ENCODE data around the gene MCC. TPM values are rescaled to one million over a fixed set of nuclear protein-coding genes. Genes with fewer than 3 reads are reported as not detected.

Gene MCC
- total and polyA plus RNA-seq, 2 experiments from 2014 or later: 3.4 to 8.8 TPM

DNA sequence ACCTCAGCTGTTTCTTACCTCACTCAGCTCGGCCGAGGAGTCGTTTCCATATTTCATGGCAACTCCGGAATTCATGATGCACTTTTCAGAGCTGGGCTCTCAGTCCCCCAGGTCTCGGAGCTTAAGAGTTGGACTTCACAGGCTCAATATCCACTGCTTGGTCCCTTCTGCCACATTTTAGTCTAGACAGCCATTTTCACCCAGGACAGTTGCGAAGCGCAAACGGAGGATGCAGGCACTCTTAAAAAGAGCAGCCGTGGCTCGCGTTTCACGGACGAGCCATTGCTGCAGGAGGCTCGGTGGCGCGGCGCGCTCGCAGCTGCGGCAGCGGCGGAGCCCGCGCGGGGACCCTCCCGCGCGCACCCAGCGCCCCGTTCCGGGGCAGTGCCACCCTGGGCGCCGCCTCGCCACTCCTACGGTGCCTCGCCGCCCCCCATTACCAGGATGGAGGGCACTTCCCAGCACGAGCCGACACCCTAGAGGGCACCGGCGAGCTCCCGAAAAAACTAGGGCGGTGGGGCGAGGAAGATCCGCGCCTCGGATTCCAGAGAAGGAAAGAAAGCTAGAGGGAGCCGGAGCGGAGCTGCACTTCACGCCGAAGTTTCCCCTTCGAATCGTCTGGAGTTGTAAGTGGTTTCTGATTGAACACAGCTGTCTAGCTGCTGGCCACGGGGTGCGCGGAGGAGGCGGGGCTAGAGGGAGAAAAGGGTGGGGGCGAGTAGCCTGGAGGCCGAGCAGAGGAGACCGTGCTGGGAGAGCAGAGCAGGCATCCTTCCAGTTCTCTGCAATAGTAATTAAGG, 193.7 kb downstream of the MCC start:
- in situ Hi-C loops (cut with MboI): no loop called here
- 0 out of 2 replicates have a peak, but pooled peaks cover 10% of the 10 kb centered on the region for H3K4me1 ChIP-seq (ENCODE audit: insufficient read depth)
- TF ChIP-seq EZH2phosphoT487 (IDR thresholded peaks at IDR 0.05; ENCODE audit: insufficient read depth, low read depth) (no peak), EZH2 (IDR thresholded peaks at IDR 0.05; ENCODE audit: insufficient read depth, poor library complexity, severe bottlenecking) (no peak)
- H3K9me3 ChIP-seq (ENCODE audit: low read depth): no peaks in the 10 kb centered on the region
- peak overlapping the region; percentile 83 for H3K9ac ChIP-seq
- H3K4me2 ChIP-seq (ENCODE audit: unreplicated experiment): peak overlapping the region; percentile 99
- WGBS, 2 experiments (ENCODE audit: low coverage in 1 of 2, low lambda C conversion rate in 2 of 2, missing lambda C conversion rate in 2 of 2): 0 to 2% methylated on average over 50 to 58 of the region's 60 CpGs
- H3F3A ChIP-seq (ENCODE audit: insufficient read depth): peaks cover 7% of the 10 kb centered on the region
- peak; percentile 92 for DNase-seq
- H2AFZ ChIP-seq: peak overlapping the region; percentile 91
- peak overlapping the region; percentile 79 for H3K27ac ChIP-seq
- peak overlapping the region; percentile 82 for H3K4me3 ChIP-seq
- H3K36me3 ChIP-seq (ENCODE audit: low read depth): no peaks in the 10 kb centered on the region
- no peaks in the 10 kb centered on the region for H3K27me3 ChIP-seq (replicated peaks; ENCODE audit: insufficient read depth)
- peaks cover 25% of the 10 kb centered on the region; the same call in 1 of the 2 replicates for H3K79me2 ChIP-seq (ENCODE audit: insufficient read depth)
- H4K20me1 ChIP-seq (ENCODE audit: insufficient read depth): no peaks in the 10 kb centered on the region
- no peaks in the 10 kb centered on the region for H3K9me2 ChIP-seq (ENCODE audit: insufficient read depth)

DNA sequence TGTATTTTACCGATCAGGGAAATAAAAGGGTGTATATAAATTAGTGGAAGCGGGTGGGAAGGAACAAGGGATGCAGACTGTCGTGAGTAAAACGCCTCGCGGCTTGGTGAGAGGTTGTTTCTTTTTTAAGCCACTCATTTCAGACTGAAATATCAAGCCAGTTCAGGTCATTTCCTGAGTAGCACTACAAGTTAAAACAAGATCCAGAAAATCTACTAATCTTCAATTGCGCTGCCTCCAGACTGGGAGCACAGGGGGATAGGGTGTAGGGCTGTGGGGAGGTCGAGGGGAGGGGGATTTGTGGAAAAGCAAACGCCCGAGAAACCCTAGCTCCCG, 194.3 kb downstream of the MCC start:
- peak overlapping the region; percentile 99 for H3K4me2 ChIP-seq (ENCODE audit: unreplicated experiment)
- no peaks in the 10 kb centered on the region for H4K20me1 ChIP-seq (ENCODE audit: insufficient read depth)
- no peaks in the 10 kb centered on the region for H3K9me2 ChIP-seq (ENCODE audit: insufficient read depth)
- peak overlapping the region; percentile 83 for H3K9ac ChIP-seq
- TF ChIP-seq EZH2 (IDR thresholded peaks at IDR 0.05; ENCODE audit: insufficient read depth, poor library complexity, severe bottlenecking) (no peak), EZH2phosphoT487 (IDR thresholded peaks at IDR 0.05; ENCODE audit: insufficient read depth, low read depth) (no peak)
- H3K27me3 ChIP-seq (replicated peaks; ENCODE audit: insufficient read depth): no peaks in the 10 kb centered on the region
- DNase-seq: peak; percentile 65
- in situ Hi-C loops (cut with MboI): no loop called here
- H3K9me3 ChIP-seq (ENCODE audit: low read depth): no peaks in the 10 kb centered on the region
- H3F3A ChIP-seq (ENCODE audit: insufficient read depth): peaks cover 7% of the 10 kb centered on the region
- H3K27ac ChIP-seq: peak overlapping the region; percentile 79
- H3K36me3 ChIP-seq (ENCODE audit: low read depth): no peaks in the 10 kb centered on the region
- 0 out of 2 replicates have a peak, but pooled peaks cover 10% of the 10 kb centered on the region for H3K4me1 ChIP-seq (ENCODE audit: insufficient read depth)
- H2AFZ ChIP-seq: peak overlapping the region; percentile 91
- WGBS, 2 experiments (ENCODE audit: low coverage in 1 of 2, low lambda C conversion rate in 2 of 2, missing lambda C conversion rate in 2 of 2): 1% methylated on average over 11 of the region's 11 CpGs
- H3K79me2 ChIP-seq (ENCODE audit: insufficient read depth): peaks cover 27% of the 10 kb centered on the region; the same call in 1 of the 2 replicates
- H3K4me3 ChIP-seq: peak overlapping the region; percentile 82

DNA sequence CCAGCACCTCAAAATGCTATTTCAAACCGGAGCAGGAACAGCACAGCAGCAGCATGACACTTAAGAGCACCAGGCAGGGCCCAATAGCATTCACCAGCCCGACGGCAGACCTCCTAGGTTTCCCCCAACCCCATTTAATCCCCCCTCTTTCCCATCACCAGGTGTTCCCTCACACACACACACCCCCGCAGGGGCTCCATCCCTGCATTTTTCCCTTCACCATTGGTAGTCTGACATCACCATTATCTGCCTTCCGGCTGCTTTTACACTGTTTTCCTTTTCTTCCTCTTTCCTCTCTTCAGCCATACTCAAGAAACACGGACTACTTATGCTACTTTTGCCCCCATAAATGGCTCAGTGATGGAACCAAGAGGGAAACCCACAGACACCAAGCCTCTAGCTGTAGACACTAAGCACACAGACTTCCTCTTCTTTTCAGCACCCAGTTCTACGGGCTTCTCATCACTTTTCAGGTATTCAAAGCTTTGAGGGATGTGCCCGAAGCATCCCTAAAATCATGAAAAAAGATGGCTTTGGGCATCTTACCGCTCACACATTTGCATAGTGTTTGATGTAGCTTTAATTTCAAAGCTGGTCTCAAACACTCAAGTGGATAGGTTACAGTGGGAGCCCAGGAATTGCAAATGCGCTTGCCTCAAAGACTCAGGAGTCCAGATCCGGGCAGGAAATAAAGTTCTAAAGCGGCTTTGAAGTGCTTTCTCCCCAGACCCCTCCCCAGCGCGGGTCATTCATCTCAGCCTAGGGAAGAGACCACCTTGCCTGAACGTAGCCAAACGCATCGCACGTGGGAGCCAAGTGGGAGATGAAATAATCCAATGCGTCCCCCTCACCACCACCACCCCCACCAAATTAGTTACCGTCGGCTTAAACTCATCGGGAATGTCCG, 194.9 kb downstream of the MCC start:
- Histone ChIP-seq H4K20me1 (ENCODE audit: insufficient read depth) (no peaks in the 10 kb centered on the region), H3K9me2 (ENCODE audit: insufficient read depth) (no peaks in the 10 kb centered on the region), H3K9me3 (ENCODE audit: low read depth) (no peaks in the 10 kb centered on the region), H3K9ac (peak overlapping the region; percentile 83), H3K27ac (peak overlapping the region; percentile 79), H3K27me3 (replicated peaks; ENCODE audit: insufficient read depth) (no peaks in the 10 kb centered on the region), H3K79me2 (ENCODE audit: insufficient read depth) (peaks cover 27% of the 10 kb centered on the region; the same call in 1 of the 2 replicates), H3K4me3 (peak overlapping the region; percentile 82), H3K36me3 (ENCODE audit: low read depth) (no peaks in the 10 kb centered on the region), H2AFZ (peak overlapping the region; percentile 91), H3F3A (ENCODE audit: insufficient read depth) (peaks cover 7% of the 10 kb centered on the region), H3K4me1 (ENCODE audit: insufficient read depth) (0 out of 2 replicates have a peak, but pooled peaks cover 10% of the 10 kb centered on the region), H3K4me2 (ENCODE audit: unreplicated experiment) (peak overlapping the region; percentile 99)
- WGBS, 2 experiments (ENCODE audit: low coverage in 1 of 2, low lambda C conversion rate in 2 of 2, missing lambda C conversion rate in 2 of 2): 1 to 2% methylated on average over 23 of the region's 23 CpGs
- in situ Hi-C loops (cut with MboI): no loop called here
- peak; percentile 40 for DNase-seq
- TF ChIP-seq EZH2phosphoT487 (IDR thresholded peaks at IDR 0.05; ENCODE audit: insufficient read depth, low read depth) (no peak), EZH2 (IDR thresholded peaks at IDR 0.05; ENCODE audit: insufficient read depth, poor library complexity, severe bottlenecking) (no peak)

DNA sequence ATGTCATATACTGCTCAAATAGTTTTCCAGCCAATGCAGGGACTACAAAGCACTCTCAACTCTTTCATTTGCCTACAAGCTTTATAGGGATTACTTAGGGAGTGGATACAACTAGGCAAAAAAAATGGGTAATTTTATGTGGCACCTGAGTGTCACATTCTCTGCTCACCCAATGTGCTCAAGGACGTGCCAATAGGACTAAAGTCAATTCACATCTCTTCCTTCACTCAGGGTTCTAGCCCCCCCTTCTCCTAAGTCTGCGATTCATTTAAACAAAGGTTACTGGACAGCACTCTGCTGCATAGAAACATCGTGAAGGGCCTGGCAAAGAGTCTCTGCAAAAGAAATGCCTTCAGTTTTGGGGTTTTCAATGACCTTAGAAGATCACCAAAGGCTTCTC, 195.8 kb downstream of the MCC start:
- DNase-seq: peak; percentile 23
- H3K4me2 ChIP-seq (ENCODE audit: unreplicated experiment): peak overlapping the region; percentile 99
- WGBS, 2 experiments (ENCODE audit: low coverage in 1 of 2, low lambda C conversion rate in 2 of 2, missing lambda C conversion rate in 2 of 2): 35 to 46% methylated on average over 3 of the region's 3 CpGs

More for the DNA sequence above, 195.8 kb downstream of the MCC start:
- Histone ChIP-seq H4K20me1 (ENCODE audit: insufficient read depth) (no peaks in the 10 kb centered on the region), H2AFZ (peak overlapping the region; percentile 91; the same call in 1 of the 2 replicates), H3K9ac (no peak overlapping the region), H3K9me3 (ENCODE audit: low read depth) (no peaks in the 10 kb centered on the region), H3F3A (ENCODE audit: insufficient read depth) (peaks cover 7% of the 10 kb centered on the region), H3K36me3 (ENCODE audit: low read depth) (no peaks in the 10 kb centered on the region), H3K4me3 (no peak overlapping the region), H3K79me2 (ENCODE audit: insufficient read depth) (peaks cover 30% of the 10 kb centered on the region), H3K9me2 (ENCODE audit: insufficient read depth) (no peaks in the 10 kb centered on the region), H3K4me1 (ENCODE audit: insufficient read depth) (0 out of 2 replicates have a peak, but pooled peaks cover 10% of the 10 kb centered on the region), H3K27ac (no peak overlapping the region), H3K27me3 (replicated peaks; ENCODE audit: insufficient read depth) (no peaks in the 10 kb centered on the region)
- TF ChIP-seq EZH2phosphoT487 (IDR thresholded peaks at IDR 0.05; ENCODE audit: insufficient read depth, low read depth): no peak
- in situ Hi-C loops (cut with MboI): no loop called here
